ENCODE data around the gene REXO1.

DNA sequence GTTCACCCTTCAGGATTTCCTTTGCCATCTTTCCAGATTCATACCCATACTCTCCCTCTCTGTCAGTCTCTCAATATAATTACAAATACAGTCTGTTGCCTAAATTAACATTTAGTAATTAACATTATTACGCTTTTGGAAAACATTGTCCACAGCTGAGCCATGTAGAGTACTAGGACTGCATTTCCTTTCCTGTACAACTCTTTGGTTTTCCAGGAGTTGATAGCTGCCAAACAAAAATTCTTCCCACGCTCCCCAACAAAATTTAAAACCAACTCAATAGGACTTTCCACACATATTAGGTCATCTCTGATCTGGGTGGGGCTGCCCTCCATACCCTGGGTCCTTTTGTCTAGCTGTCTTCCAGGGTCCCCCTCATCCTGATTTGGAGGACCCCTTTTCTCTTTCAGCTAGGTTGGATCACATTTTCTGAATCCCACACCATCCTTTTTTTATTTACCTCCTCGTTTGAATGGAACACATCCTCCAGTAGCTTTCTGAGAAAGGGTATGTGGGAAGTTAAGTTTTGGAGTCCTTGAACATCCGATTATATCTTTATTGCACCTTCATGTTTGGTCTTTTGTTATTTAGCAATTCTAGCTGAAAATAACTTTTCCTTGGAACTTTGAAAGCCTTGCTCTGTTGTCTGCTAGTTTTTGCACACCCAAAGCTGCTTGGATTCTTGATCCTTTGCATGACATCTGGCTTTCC lies 77.3 kb downstream of the REXO1 start:
- TF ChIP-seq, protein P1, sequence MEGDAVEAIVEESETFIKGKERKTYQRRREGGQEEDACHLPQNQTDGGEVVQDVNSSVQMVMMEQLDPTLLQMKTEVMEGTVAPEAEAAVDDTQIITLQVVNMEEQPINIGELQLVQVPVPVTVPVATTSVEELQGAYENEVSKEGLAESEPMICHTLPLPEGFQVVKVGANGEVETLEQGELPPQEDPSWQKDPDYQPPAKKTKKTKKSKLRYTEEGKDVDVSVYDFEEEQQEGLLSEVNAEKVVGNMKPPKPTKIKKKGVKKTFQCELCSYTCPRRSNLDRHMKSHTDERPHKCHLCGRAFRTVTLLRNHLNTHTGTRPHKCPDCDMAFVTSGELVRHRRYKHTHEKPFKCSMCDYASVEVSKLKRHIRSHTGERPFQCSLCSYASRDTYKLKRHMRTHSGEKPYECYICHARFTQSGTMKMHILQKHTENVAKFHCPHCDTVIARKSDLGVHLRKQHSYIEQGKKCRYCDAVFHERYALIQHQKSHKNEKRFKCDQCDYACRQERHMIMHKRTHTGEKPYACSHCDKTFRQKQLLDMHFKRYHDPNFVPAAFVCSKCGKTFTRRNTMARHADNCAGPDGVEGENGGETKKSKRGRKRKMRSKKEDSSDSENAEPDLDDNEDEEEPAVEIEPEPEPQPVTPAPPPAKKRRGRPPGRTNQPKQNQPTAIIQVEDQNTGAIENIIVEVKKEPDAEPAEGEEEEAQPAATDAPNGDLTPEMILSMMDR (conservative IDR thresholded peaks at IDR 0.05): no peak
- no peak for TF ChIP-seq EZH2 (IDR thresholded peaks at IDR 0.05; ENCODE audit: low read depth)

All from PC-9 (cell line).